Activated CD8-positive, alpha-beta T cell treated with anti-CD3 and anti-CD28 coated beads for 36 hours (primary cell): ENCODE data around the gene JAML. TPM values are rescaled to one million over a fixed set of nuclear protein-coding genes. Genes with fewer than 3 reads are reported as not detected.

ENCODE experiments used
- ATAC-seq: fragments of 200-7000 bp; cut with Tn5 transposase; one replicate; pipeline ENCODE4 v1.10.0; 2021; ENCODE audit warnings: mild to moderate bottlenecking, moderate library complexity
- CTCF ChIA-PET: fragments of 350-600 bp; sonication (Branson Sonifier 250); formaldehyde crosslinking; loops from one replicate; lab custom pipeline; 2021; ENCODE audit warnings: antibody characterized with exemption; lab: Charles Lee
- POLR2A ChIA-PET: fragments of 350-600 bp; sonication (Branson Sonifier 250); formaldehyde crosslinking; loops from one replicate; lab custom pipeline; 2021; ENCODE audit warnings: antibody characterized with exemption; lab: Charles Lee
- DNase-seq: peaks from one replicate; pipeline ENCODE4 v3.0.0-alpha.2; 2020
- H3K27ac Mint-ChIP-seq: one replicate; pipeline ENCODE4 v1.8.0; 2021; ENCODE audit warnings: mild to moderate bottlenecking, mixed read lengths
- H3K27me3 Mint-ChIP-seq: one replicate; pipeline ENCODE4 v1.8.0; 2021; ENCODE audit warnings: mixed read lengths
- H3K36me3 Mint-ChIP-seq: one replicate; pipeline ENCODE4 v1.8.0; 2021; ENCODE audit warnings: low read depth, mixed read lengths
- H3K4me1 Mint-ChIP-seq: one replicate; pipeline ENCODE4 v1.8.0; 2021; ENCODE audit warnings: low read depth, mixed read lengths
- H3K4me3 Mint-ChIP-seq: one replicate; pipeline ENCODE4 v1.8.0; 2021; ENCODE audit warnings: mild to moderate bottlenecking, moderate library complexity, mixed read lengths
- H3K9me3 Mint-ChIP-seq: one replicate; pipeline ENCODE4 v1.8.0; 2021; ENCODE audit warnings: mixed read lengths
- intact Hi-C: fragments of 100-400 bp; cut with micrococcal nuclease; formaldehyde crosslinking; loops from one replicate; pipeline ENCODE4 v1.10.0; 2022
- total RNA-seq, 2 experiments: library from RNA; stranded (reverse); gene quantifications; one replicate each; pipeline ENCODE4 v1.2.3, GENCODE V29; 2021
- TF ChIP-seq, protein P1 (sequence below): fragments of 200-600 bp; IDR thresholded peaks from one replicate; pipeline ENCODE4 v1.8.0; 2022; ENCODE audit warnings: antibody characterized with exemption, mild to moderate bottlenecking

The JAML gene
- total RNA-seq, 2 experiments from 2014 or later = 236 to 251 TPM

DNA sequence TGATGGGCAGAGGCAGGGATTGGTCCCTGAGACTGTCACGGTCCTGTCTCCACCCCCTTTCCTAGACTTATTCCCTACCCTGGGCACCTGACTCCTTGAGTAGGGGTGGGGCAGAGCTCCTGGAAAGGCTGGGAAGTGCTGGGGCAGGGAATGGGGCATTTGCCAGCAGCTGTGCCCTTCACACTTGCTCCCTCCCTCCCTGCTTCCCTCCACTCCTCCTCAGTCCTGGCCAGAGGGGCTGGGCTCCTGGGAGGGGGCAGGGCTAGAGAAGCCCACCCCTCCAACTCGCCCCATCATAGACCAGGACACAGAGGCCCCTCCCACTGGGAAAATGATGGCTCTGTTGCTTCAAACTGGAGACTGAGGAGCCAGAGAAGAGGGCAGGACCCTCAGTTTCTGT is 59.9 kb downstream of the JAML start:
- H3K27me3 Mint-ChIP-seq = peaks cover 3% of the 10 kb centered on the region
- no peaks in the 10 kb centered on the region for H3K4me1 Mint-ChIP-seq
- no peaks in the 10 kb centered on the region for H3K9me3 Mint-ChIP-seq
- ChIA-PET CTCF (interaction anchor here (1.9 kb wide), 1 partner anchor 8 kb away, joined by 5 read pairs; no protein-coding TSS in a partner anchor), POLR2A (interaction anchor here (1.2 to 1.4 kb wide), 2 partner anchors 9 to 44 kb away, joined by 3 to 5 read pairs; no protein-coding TSS in a partner anchor)
- H3K36me3 Mint-ChIP-seq = no peaks in the 10 kb centered on the region
- intact Hi-C loops = no loop called here
- DNase-seq = no peak
- H3K4me3 Mint-ChIP-seq = no peak overlapping the region
- TF ChIP-seq, protein P1, sequence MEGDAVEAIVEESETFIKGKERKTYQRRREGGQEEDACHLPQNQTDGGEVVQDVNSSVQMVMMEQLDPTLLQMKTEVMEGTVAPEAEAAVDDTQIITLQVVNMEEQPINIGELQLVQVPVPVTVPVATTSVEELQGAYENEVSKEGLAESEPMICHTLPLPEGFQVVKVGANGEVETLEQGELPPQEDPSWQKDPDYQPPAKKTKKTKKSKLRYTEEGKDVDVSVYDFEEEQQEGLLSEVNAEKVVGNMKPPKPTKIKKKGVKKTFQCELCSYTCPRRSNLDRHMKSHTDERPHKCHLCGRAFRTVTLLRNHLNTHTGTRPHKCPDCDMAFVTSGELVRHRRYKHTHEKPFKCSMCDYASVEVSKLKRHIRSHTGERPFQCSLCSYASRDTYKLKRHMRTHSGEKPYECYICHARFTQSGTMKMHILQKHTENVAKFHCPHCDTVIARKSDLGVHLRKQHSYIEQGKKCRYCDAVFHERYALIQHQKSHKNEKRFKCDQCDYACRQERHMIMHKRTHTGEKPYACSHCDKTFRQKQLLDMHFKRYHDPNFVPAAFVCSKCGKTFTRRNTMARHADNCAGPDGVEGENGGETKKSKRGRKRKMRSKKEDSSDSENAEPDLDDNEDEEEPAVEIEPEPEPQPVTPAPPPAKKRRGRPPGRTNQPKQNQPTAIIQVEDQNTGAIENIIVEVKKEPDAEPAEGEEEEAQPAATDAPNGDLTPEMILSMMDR = no peak
- no peak overlapping the region for H3K27ac Mint-ChIP-seq
- no peak for ATAC-seq

- Mint-ChIP-seq H3K27ac (no peak overlapping the region), H3K4me3 (no peak overlapping the region)
- CTCF ChIA-PET = interaction anchor here (1.0 to 2.2 kb wide), 2 partner anchors 8 to 35 kb away, joined by 3 to 12 read pairs; no protein-coding TSS in a partner anchor
Observed at GRCh38 chr11:118163494-118163893, 61.3 kb downstream of the JAML start.

DNA sequence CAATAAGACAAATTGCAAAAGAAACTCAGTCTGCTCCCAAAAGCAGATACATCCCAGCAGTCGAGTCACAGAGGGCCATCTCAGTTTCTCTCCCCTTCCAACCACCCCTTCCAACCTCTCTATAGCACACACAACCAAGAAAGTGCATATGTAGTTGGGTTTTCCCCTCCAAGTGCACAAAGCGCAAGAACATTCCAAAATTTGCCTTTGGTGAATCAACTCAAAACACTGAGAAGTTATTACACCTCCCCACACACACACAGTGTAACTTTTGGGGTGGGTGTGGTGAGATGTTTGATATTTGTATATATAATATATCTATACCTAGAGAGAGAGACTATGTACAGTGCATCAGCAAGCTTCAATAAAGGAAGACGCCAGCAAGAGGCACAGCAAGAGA is 62.0 kb downstream of the JAML start:
- intact Hi-C loops = no loop called here
- H3K4me3 Mint-ChIP-seq = no peak overlapping the region
- H3K27ac Mint-ChIP-seq = no peak overlapping the region
- H3K36me3 Mint-ChIP-seq = no peaks in the 10 kb centered on the region
- CTCF ChIA-PET = interaction anchor here (1.0 to 2.2 kb wide), 3 partner anchors 9 to 36 kb away, joined by 3 to 12 read pairs (median 3); partner anchors contain the start of gene SCN4B
- peaks cover 15% of the 10 kb centered on the region for H3K27me3 Mint-ChIP-seq
- DNase-seq = no peak
- ATAC-seq = no peak
- H3K4me1 Mint-ChIP-seq = no peaks in the 10 kb centered on the region
- POLR2A ChIA-PET = no interaction called here
- TF ChIP-seq, protein P1 = no peak
- no peaks in the 10 kb centered on the region for H3K9me3 Mint-ChIP-seq

More at GRCh38 chr11:118163494-118163893, 61.3 kb downstream of the JAML start:
- intact Hi-C loops = no loop called here
- Mint-ChIP-seq H3K36me3 (no peaks in the 10 kb centered on the region), H3K27me3 (peaks cover 11% of the 10 kb centered on the region), H3K4me1 (no peaks in the 10 kb centered on the region), H3K9me3 (no peaks in the 10 kb centered on the region)
- TF ChIP-seq, protein P1 = no peak
- POLR2A ChIA-PET = no interaction called here
- ATAC-seq (no peak), DNase-seq (no peak)

DNA sequence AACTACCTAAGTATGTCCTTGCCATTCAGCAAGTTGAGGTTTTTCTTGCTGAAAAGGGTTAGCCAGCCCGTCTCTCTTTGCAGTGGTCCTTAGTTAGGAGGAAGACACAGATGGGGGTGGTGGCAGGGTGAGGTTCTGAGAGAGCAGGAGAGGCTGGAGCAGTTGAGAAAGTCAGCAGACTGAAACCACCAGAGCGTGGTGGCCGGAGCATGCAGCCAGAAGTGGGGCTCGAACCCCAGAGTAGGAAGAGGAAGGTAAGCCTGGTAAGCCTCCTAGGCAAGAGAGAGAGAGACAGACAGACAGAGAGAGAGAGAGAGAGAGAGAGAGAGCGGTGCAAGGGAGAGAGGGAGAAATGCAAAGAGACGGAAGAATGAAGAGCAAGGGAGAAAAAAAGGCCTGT is 63.0 kb downstream of the JAML start:
- Mint-ChIP-seq H3K36me3 (no peaks in the 10 kb centered on the region), H3K4me1 (peaks cover 2% of the 10 kb centered on the region), H3K4me3 (no peak overlapping the region), H3K9me3 (no peaks in the 10 kb centered on the region), H3K27me3 (peaks cover 26% of the 10 kb centered on the region), H3K27ac (no peak overlapping the region)
- ChIA-PET CTCF (interaction anchor here (1.2 to 2.2 kb wide), 2 partner anchors 9 to 10 kb away, joined by 3 to 12 read pairs; partner anchors contain the start of gene SCN4B), POLR2A (no interaction called here)
- DNase-seq (no peak), ATAC-seq (no peak)
- intact Hi-C loops = no loop called here
- TF ChIP-seq, protein P1 = no peak

GRCh38 chr11:118157186-118157895 is 67.5 kb downstream of the JAML start:
- peaks cover 4% of the 10 kb centered on the region for H3K4me1 Mint-ChIP-seq
- H3K36me3 Mint-ChIP-seq = no peaks in the 10 kb centered on the region
- CTCF ChIA-PET = interaction anchor here (0.7 to 7.2 kb wide), 13 partner anchors 8 to 211 kb away, joined by 3 to 108 read pairs (median 3); no protein-coding TSS in a partner anchor
- intact Hi-C loops = no loop called here
- TF ChIP-seq, protein P1 = no peak
- H3K27ac Mint-ChIP-seq = no peak overlapping the region
- no peak overlapping the region for H3K4me3 Mint-ChIP-seq
- ATAC-seq = no peak
- no peak for DNase-seq
- H3K9me3 Mint-ChIP-seq = no peaks in the 10 kb centered on the region
- peaks cover 57% of the 10 kb centered on the region for H3K27me3 Mint-ChIP-seq
- POLR2A ChIA-PET = interaction anchor here (0.7 to 1.5 kb wide), 4 partner anchors 13 to 31 kb away, joined by 3 read pairs; no protein-coding TSS in a partner anchor
